ENCODE data around the gene HES6. TPM values are rescaled to one million over a fixed set of nuclear protein-coding genes. Genes with fewer than 3 reads are reported as not detected.

The HES6 gene
- total and polyA plus RNA-seq, 2 of the 8 experiments (the other 6 are each of a cell fraction or from before 2014, with no cell fraction given): 32.6 to 36.3 TPM

DNA sequence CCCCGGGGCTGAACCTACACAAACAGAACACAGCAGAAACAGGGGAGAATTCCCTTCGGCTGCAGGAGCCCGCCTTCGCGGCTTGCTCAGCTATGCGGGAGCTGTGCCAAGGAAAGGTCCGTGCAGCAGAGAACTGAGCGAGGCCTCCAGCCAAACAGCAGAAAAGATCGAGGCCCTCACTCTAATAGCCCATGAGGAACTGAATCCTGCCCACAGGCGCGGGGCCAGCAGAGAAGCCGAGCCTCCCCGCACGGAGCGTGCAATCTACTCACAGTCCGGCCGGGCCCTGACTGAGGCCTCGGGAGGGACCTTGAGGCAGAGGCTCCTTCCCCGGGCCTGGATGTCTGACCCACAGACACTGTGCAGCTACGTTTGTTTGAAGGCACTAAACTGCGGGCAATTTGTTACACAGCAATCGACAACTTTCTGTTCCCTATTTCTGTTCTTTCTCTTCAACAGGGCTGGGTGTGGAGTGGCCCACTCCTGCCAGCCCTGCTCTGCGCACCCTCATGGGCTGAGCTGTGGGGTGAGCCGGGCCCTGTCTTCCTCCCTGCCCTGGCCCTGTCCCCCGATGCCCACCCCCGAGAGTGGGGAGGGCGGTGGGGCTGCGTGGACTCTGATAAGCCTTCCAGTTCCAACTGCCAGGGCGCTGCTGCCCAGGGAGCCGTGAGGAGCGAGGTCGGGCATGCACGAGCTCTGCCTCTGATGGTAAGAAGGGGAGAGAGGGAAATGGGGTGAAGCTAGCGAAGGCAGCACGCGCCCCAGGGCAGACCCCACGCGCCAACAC lies 13.7 kb downstream of the HES6 start:
- DNase-seq (ENCODE audit: low read depth in 1 of 2, low spot score in 2 of 2): no peak
- Histone ChIP-seq H3K27me3 (replicated peaks in 1 of 4; ENCODE audit: control insufficient read depth in 3 of 4, extremely low read depth in 1 of 4, insufficient read depth in 3 of 4, low read length in 3 of 4) (peaks cover 4 to 21% (median 14%) of the 10 kb centered on the region in 4 experiments), H2AK5ac (ENCODE audit: low read depth, low read length) (no peak overlapping the region)
- TF ChIP-seq NRF1 (IDR thresholded peaks at IDR 0.05; ENCODE audit: low read depth, low read length): no peak
- TF ChIP-seq KDM5A (IDR thresholded peaks at IDR 0.05; ENCODE audit: low read length): no peak
- no peak for TF ChIP-seq EZH2 (IDR thresholded peaks at IDR 0.05; ENCODE audit: low read depth, low read length, severe bottlenecking)
- no peak for TF ChIP-seq SIRT6 (IDR thresholded peaks at IDR 0.05; ENCODE audit: low read length)
- no peak for TF ChIP-seq CHD1 (IDR thresholded peaks at IDR 0.05; ENCODE audit: low read depth, low read length)
- no peak for TF ChIP-seq SIN3A (conservative IDR thresholded peaks at IDR 0.05 in 1 of 2, IDR thresholded peaks at IDR 0.05 in 1 of 2; ENCODE audit: low read depth in 1 of 2, low read length in 2 of 2)
- TF ChIP-seq RAD21 (IDR thresholded peaks at IDR 0.05 in 1 of 2, conservative IDR thresholded peaks at IDR 0.05 in 1 of 2; ENCODE audit: low read depth in 2 of 2, low read length in 2 of 2): no peak
- no peak for TF ChIP-seq FOSL1 (IDR thresholded peaks at IDR 0.05; ENCODE audit: insufficient read depth, low read depth, low read length)
- no peak for TF ChIP-seq RBBP5 (IDR thresholded peaks at IDR 0.05; ENCODE audit: borderline replicate concordance, low read depth, low read length)
- TF ChIP-seq SUZ12 (IDR thresholded peaks at IDR 0.05; ENCODE audit: low read length): no peak
- TF ChIP-seq POLR2A (IDR thresholded peaks at IDR 0.05; ENCODE audit: control extremely low read depth in 1 of 2, low read depth in 2 of 2, low read length in 2 of 2): no peak
- no peak for TF ChIP-seq RXRA (IDR thresholded peaks at IDR 0.05; ENCODE audit: insufficient read depth, low read depth, low read length)

More for the DNA sequence above, 13.7 kb downstream of the HES6 start:
- no peak overlapping the region for H3K23ac ChIP-seq (ENCODE audit: insufficient read length)
- no peak for FAIRE-seq
- H3K79me1 ChIP-seq (ENCODE audit: low read depth, low read length): no peaks in the 10 kb centered on the region
- no peak overlapping the region for H3K9ac ChIP-seq (replicated peaks in 1 of 4; ENCODE audit: extremely low read depth in 1 of 4, low read depth in 3 of 4, low read length in 3 of 4)
- H3K27ac ChIP-seq (ENCODE audit: low read depth, low read length): no peak overlapping the region
- H4K8ac ChIP-seq (ENCODE audit: extremely low read depth, insufficient read depth, low read length): no peak overlapping the region; the same call in 1 of the 2 replicates
- no peak overlapping the region for H3K18ac ChIP-seq (ENCODE audit: extremely low read depth, low read length)
- no peaks in the 10 kb centered on the region for H3K79me2 ChIP-seq (ENCODE audit: control insufficient read depth in 1 of 2, insufficient read depth in 2 of 2, low read length in 2 of 2)
- H3K4me3 ChIP-seq (ENCODE audit: extremely low read depth in 1 of 4, insufficient read depth in 2 of 4, low read depth in 3 of 4, low read length in 4 of 4): no peak overlapping the region
- peaks cover 2% of the 10 kb centered on the region; the same call in 1 of the 2 replicates for H3K23me2 ChIP-seq (ENCODE audit: low read depth, low read length)
- 91% methylated on average over 31 of the region's 38 CpGs; no CpG with 5 or more reads in 1 of the 2 experiments for WGBS, 2 experiments (ENCODE audit: extremely low coverage in 1 of 2, insufficient coverage in 1 of 2, insufficient read length in 1 of 2, insufficient replicate concordance in 2 of 2, low coverage in 1 of 2, low lambda C conversion rate in 2 of 2, missing lambda C conversion rate in 1 of 2)
- no peak overlapping the region for H2BK20ac ChIP-seq (ENCODE audit: low read length)
- no peak overlapping the region for H2BK5ac ChIP-seq (ENCODE audit: low read depth, low read length)
- no peak overlapping the region for H2BK120ac ChIP-seq (replicated peaks; ENCODE audit: low read depth, low read length)
- no peak overlapping the region for H2AFZ ChIP-seq (ENCODE audit: low read length)
- no peak overlapping the region for H3K56ac ChIP-seq (replicated peaks; ENCODE audit: insufficient read length, low read depth, low read length)
- no peak overlapping the region for H4K5ac ChIP-seq (ENCODE audit: insufficient read length, low read depth, low read length)
- H3K4me1 ChIP-seq (replicated peaks in 1 of 4; ENCODE audit: control insufficient read depth in 3 of 4, insufficient read depth in 4 of 4, low read length in 3 of 4): peaks cover 0 to 7% (median 4%) of the 10 kb centered on the region in 4 experiments; a peak in 4 of 7 replicates
- no peak overlapping the region for H2BK15ac ChIP-seq (ENCODE audit: low read length)
- no peaks in the 10 kb centered on the region for H3K36me3 ChIP-seq (ENCODE audit: control insufficient read depth in 2 of 4, insufficient read depth in 4 of 4, low read length in 3 of 4)
- no peak overlapping the region for H3K4me2 ChIP-seq (ENCODE audit: insufficient read depth in 1 of 2, low read depth in 2 of 2, low read length in 2 of 2)
- no peak overlapping the region for H2BK12ac ChIP-seq (ENCODE audit: low read depth, low read length)
- H4K20me1 ChIP-seq (replicated peaks in 1 of 2; ENCODE audit: control insufficient read depth in 1 of 2, insufficient read depth in 2 of 2, low read length in 2 of 2): no peaks in the 10 kb centered on the region
- ChIA-PET CTCF (ENCODE audit: partially characterized antibody) (interaction anchor here (1.5 kb wide), 1 partner anchor 10 kb away, joined by 5 read pairs; no protein-coding TSS in a partner anchor), POLR2A (ENCODE audit: partially characterized antibody) (interaction anchor here (0.6 to 1.8 kb wide), 2 partner anchors 14 to 524 kb away, joined by 3 to 7 read pairs; partner anchors contain the start of gene HES6)
- H3K14ac ChIP-seq (ENCODE audit: insufficient read length): no peak overlapping the region
- no peak overlapping the region for H4K91ac ChIP-seq (replicated peaks; ENCODE audit: insufficient read length, low read length)
- H3K9me3 ChIP-seq (ENCODE audit: insufficient read depth in 2 of 2, low read depth in 1 of 2, low read length in 1 of 2): no peaks in the 10 kb centered on the region; a peak in 1 of 4 replicates
- H3K4ac ChIP-seq (replicated peaks; ENCODE audit: insufficient read length, low read depth, low read length): no peak overlapping the region
